PC-3 (cell line): ENCODE results near the gene ZNF697. TPM values are rescaled to one million over a fixed set of nuclear protein-coding genes. Genes with fewer than 3 reads are reported as not detected.
"Not testable (repeated sequence)": the region's sequence is repeated elsewhere in the genome, so short reads cannot be mapped to it uniquely, and the experiment has no call there.

Experiments
- ATAC-seq: fragments of 200-7000 bp; cut with Tn5 transposase; 2 replicates; pipeline ENCODE4 v1.9.1; 2020; ENCODE audit warnings: mild to moderate bottlenecking, moderate library complexity
- BruUV-seq: library from RNA; stranded (reverse); fragments of 400-500 nt; replicated peaks from 2 replicates; lab custom pipeline; 2021; lab: Mats Ljungman, UMichigan
- CTCF ChIA-PET: fragments of 300-600 bp; sonication (Branson Sonifier 250); formaldehyde crosslinking; loops from one replicate; lab custom pipeline; 2022; ENCODE audit warnings: antibody characterized with exemption; lab: Charles Lee
- POLR2A ChIA-PET: fragments of 300-600 bp; sonication (Branson Sonifier 250); formaldehyde crosslinking; loops from one replicate; lab custom pipeline; 2022; ENCODE audit warnings: antibody characterized with exemption; ENCODE audit not compliant: unreplicated experiment; lab: Charles Lee
- DNase-seq: peaks from one replicate; pipeline ENCODE4 v3.0.0-alpha.2; 2015
- H2AFZ ChIP-seq: fragments of 300-600 bp; sonication (generic); 2 replicates; pipeline ENCODE4 v1.6.0; 2016; ENCODE audit warnings: antibody characterized with exemption, low read length
- H3F3A ChIP-seq: fragments of 300-600 bp; sonication (generic); one replicate; pipeline ENCODE4 v1.6.0; 2017; ENCODE audit warnings: antibody characterized with exemption, low read length, control low read depth, mild to moderate bottlenecking; ENCODE audit not compliant: unreplicated experiment
- H3K27ac ChIP-seq: fragments of 300-600 bp; sonication (generic); 2 replicates; pipeline ENCODE4 v1.5.1; 2016; ENCODE audit warnings: mild to moderate bottlenecking, low read length
- H3K27me3 ChIP-seq: fragments of 300-600 bp; sonication (generic); 2 replicates; pipeline ENCODE4 v1.6.1; 2016; ENCODE audit warnings: low read length, mixed read lengths
- H3K36me3 ChIP-seq: fragments of 300-600 bp; sonication (generic); 2 replicates; pipeline ENCODE4 v1.6.1; 2016; ENCODE audit warnings: low read depth, mixed run types, low read length, mixed read lengths
- H3K4me1 ChIP-seq: fragments of 300-600 bp; sonication (generic); 2 replicates; pipeline ENCODE4 v1.5.1; 2016; ENCODE audit warnings: low read length; ENCODE audit not compliant: insufficient read depth
- H3K4me2 ChIP-seq: fragments of 300-600 bp; sonication (generic); 2 replicates; pipeline ENCODE4 v1.6.0; 2016; ENCODE audit warnings: low read length
- H3K4me3 ChIP-seq: fragments of 300-600 bp; sonication (generic); 2 replicates; pipeline ENCODE4 v1.5.1; 2016; ENCODE audit warnings: mild to moderate bottlenecking, low read length, mixed read lengths
- H3K79me2 ChIP-seq: fragments of 300-600 bp; sonication (generic); 2 replicates; pipeline ENCODE4 v1.6.1; 2017; ENCODE audit warnings: low read length, mixed read lengths
- H3K9ac ChIP-seq: fragments of 300-600 bp; sonication (generic); 2 replicates; pipeline ENCODE4 v1.6.0; 2016; ENCODE audit warnings: mild to moderate bottlenecking, low read length
- H3K9me2 ChIP-seq: fragments of 300-600 bp; sonication (generic); replicated peaks from 2 replicates; pipeline ENCODE4 v1.6.1; 2016; ENCODE audit warnings: mixed run types, low read length, mixed read lengths
- H3K9me3 ChIP-seq: fragments of 300-600 bp; sonication (generic); 2 replicates; pipeline ENCODE4 v1.6.1; 2016; ENCODE audit warnings: low read length, mixed read lengths
- H4K20me1 ChIP-seq: fragments of 300-600 bp; sonication (generic); 2 replicates; pipeline ENCODE4 v1.6.1; 2016; ENCODE audit warnings: low read length, mixed read lengths
- EZH2 ChIP-seq: fragments of 300-600 bp; sonication (generic); IDR thresholded peaks from one replicate; pipeline ENCODE4 v1.6.1; 2017; ENCODE audit warnings: antibody characterized with exemption, mild to moderate bottlenecking, low read length; ENCODE audit not compliant: unreplicated experiment
- EZH2phosphoT487 ChIP-seq: fragments of 300-600 bp; sonication (generic); IDR thresholded peaks from 2 replicates; pipeline ENCODE4 v1.6.1; 2018; ENCODE audit warnings: mild to moderate bottlenecking, antibody characterized with exemption, low read length, borderline replicate concordance
- intact Hi-C: fragments of 100-400 bp; cut with micrococcal nuclease; formaldehyde crosslinking; loops from 2 replicates; pipeline ENCODE4 v1.9.0; 2023
- total RNA-seq: library from RNA; depleted of rRNA; stranded (reverse); fragments of >200 nt; gene quantifications from 2 replicates; pipeline ENCODE4 v1.2.3, GENCODE V29; 2014
- TF ChIP-seq, protein P1 (sequence below): fragments of 300-600 bp; sonication (generic); conservative IDR thresholded peaks from 2 replicates; pipeline ENCODE4 v1.5.1; 2017; ENCODE audit warnings: antibody characterized with exemption, low read depth, mild to moderate bottlenecking, low read length

Gene ZNF697
- total RNA-seq, 1 experiment from 2014 or later: 5.3 TPM

DNA sequence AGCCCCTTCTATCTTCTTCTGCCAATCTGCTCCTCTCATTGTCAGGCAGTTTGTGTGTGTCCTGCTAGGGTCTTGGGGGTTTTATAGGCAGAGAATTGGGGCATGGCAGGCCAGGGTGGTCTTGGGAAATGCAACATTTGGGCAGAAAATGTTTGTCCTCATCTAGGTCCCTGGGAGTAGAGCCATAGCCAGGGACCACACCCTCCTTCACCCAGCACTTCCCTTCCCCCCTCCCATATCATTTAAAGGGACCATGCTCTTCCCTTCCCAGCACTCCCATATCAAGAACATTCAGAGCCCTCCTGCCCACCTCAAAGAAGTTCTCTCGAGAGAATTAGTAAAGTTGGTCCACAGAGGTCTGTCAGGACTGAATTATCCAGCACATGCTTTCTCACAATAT is 41.7 kb downstream of the ZNF697 start:
- H3K27ac ChIP-seq: no peak overlapping the region
- no peak overlapping the region for H3K9ac ChIP-seq
- no peaks in the 10 kb centered on the region for H3F3A ChIP-seq
- peaks cover 14% of the 10 kb centered on the region for H3K4me1 ChIP-seq
- BruUV-seq: no TSS peak
- intact Hi-C loops: no loop called here
- ATAC-seq: no peak
- ChIA-PET CTCF (no interaction called here), POLR2A (no interaction called here)
- H4K20me1 ChIP-seq: no peaks in the 10 kb centered on the region
- H3K9me2 ChIP-seq: no peaks in the 10 kb centered on the region
- H3K4me3 ChIP-seq: no peak overlapping the region
- no peak for DNase-seq
- no peaks in the 10 kb centered on the region for H3K79me2 ChIP-seq
- H3K9me3 ChIP-seq: no peaks in the 10 kb centered on the region
- no peak overlapping the region for H3K4me2 ChIP-seq
- H2AFZ ChIP-seq: no peak overlapping the region
- TF ChIP-seq, protein P1, sequence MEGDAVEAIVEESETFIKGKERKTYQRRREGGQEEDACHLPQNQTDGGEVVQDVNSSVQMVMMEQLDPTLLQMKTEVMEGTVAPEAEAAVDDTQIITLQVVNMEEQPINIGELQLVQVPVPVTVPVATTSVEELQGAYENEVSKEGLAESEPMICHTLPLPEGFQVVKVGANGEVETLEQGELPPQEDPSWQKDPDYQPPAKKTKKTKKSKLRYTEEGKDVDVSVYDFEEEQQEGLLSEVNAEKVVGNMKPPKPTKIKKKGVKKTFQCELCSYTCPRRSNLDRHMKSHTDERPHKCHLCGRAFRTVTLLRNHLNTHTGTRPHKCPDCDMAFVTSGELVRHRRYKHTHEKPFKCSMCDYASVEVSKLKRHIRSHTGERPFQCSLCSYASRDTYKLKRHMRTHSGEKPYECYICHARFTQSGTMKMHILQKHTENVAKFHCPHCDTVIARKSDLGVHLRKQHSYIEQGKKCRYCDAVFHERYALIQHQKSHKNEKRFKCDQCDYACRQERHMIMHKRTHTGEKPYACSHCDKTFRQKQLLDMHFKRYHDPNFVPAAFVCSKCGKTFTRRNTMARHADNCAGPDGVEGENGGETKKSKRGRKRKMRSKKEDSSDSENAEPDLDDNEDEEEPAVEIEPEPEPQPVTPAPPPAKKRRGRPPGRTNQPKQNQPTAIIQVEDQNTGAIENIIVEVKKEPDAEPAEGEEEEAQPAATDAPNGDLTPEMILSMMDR: no peak
- no peak for TF ChIP-seq EZH2
- no peak for TF ChIP-seq EZH2phosphoT487
- H3K36me3 ChIP-seq: no peaks in the 10 kb centered on the region
- no peaks in the 10 kb centered on the region for H3K27me3 ChIP-seq

DNA sequence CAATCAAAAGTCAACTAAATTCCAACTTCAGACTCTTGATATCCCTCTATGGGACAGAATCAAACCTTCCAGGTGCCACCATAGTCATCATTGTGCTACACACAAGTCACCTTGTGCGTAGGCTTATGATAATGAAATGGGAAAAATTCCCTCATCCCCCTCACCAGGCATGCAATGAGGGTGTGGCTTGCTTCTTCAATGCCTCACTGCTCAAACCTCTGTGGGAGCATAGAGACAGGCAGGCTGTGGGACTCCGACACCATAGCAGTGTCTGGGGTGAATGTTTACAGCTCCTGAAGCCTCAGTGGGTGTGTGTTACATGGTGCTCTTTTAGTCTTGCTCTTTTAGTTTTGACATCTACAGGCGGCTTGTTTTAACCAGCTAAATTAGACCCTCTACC is 42.4 kb downstream of the ZNF697 start:
- intact Hi-C loops: no loop called here

DNA sequence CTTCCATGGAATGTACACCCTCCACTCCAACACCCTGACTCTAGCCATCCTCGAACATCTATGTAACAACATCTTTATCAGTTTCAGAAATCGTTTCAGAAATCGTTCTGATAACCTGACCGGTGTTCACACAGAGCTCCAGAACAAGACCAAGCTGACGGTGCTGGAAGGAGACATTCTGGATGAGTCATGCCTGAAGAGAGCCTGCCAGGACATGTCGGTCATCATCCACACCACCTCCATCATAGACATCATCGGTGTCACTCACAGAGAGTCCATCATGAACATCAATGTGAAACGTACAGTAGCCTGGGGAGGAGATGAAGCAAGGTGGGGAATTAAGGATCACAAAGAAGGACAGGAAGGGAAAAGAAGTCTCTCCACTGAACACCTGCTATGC is 43.0 kb downstream of the ZNF697 start:
- CTCF ChIA-PET: not testable (repeated sequence)

More for the DNA sequence above, 42.4 kb downstream of the ZNF697 start:
- H3F3A ChIP-seq: no peaks in the 10 kb centered on the region
- POLR2A ChIA-PET: interaction anchor here (0.6 kb wide), 1 partner anchor 119 kb away, joined by 3 read pairs; no protein-coding TSS in a partner anchor
- no peaks in the 10 kb centered on the region for H3K9me2 ChIP-seq
- DNase-seq (no peak), ATAC-seq (no peak)
- no peaks in the 10 kb centered on the region for H3K79me2 ChIP-seq
- H3K4me2 ChIP-seq: no peak overlapping the region
- CTCF ChIA-PET: interaction anchor here (0.7 kb wide), 1 partner anchor 39 kb away, joined by 4 read pairs; no protein-coding TSS in a partner anchor
- no peak overlapping the region for H3K9ac ChIP-seq
- BruUV-seq: no TSS peak
- H2AFZ ChIP-seq: no peak overlapping the region
- peaks cover 14% of the 10 kb centered on the region for H3K4me1 ChIP-seq
- H3K9me3 ChIP-seq: no peaks in the 10 kb centered on the region
- H4K20me1 ChIP-seq: no peaks in the 10 kb centered on the region
- H3K27me3 ChIP-seq: no peaks in the 10 kb centered on the region
- H3K27ac ChIP-seq: no peak overlapping the region
- no peak overlapping the region for H3K4me3 ChIP-seq
- TF ChIP-seq EZH2 (no peak), EZH2phosphoT487 (no peak)
- TF ChIP-seq, protein P1: no peak
- H3K36me3 ChIP-seq: no peaks in the 10 kb centered on the region

More for the DNA sequence above, 43.0 kb downstream of the ZNF697 start:
- H2AFZ ChIP-seq, H3K36me3 ChIP-seq, H3K4me3 ChIP-seq, H3K27ac ChIP-seq, H3K27me3 ChIP-seq, H4K20me1 ChIP-seq, H3K79me2 ChIP-seq, H3K9me3 ChIP-seq, BruUV-seq, H3F3A ChIP-seq, ATAC-seq, POLR2A ChIA-PET, H3K9me2 ChIP-seq, H3K9ac ChIP-seq, intact Hi-C loops, H3K4me2 ChIP-seq: not testable (repeated sequence)
- H3K4me1 ChIP-seq: peaks cover 14% of the 10 kb centered on the region
- DNase-seq: peak; percentile 9
